Smooth muscle cell (in vitro differentiated cells): ENCODE measurements around the gene TRAF7. TPM values are rescaled to one million over a fixed set of nuclear protein-coding genes. Genes with fewer than 3 reads are reported as not detected.
"Not testable (repeated sequence)": the region's sequence is repeated elsewhere in the genome, so short reads cannot be mapped to it uniquely, and the experiment has no call there.

Experiments
- DNase-seq: peaks from one replicate; lab custom pipeline; 2025; ENCODE audit not compliant: unreplicated experiment; lab: John Stamatoyannopoulos, UW
- H2AFZ ChIP-seq: fragments of 200-600 bp; sonication (generic); 2 replicates; pipeline ENCODE4 v1.6.0; 2016; ENCODE audit warnings: antibody characterized with exemption, low read depth, mild to moderate bottlenecking
- H3F3A ChIP-seq: fragments of 200-600 bp; sonication (generic); 2 replicates; pipeline ENCODE4 v1.6.0; 2017; ENCODE audit warnings: antibody characterized with exemption, low read depth
- H3K27ac ChIP-seq: fragments of 200-600 bp; sonication (generic); 2 replicates; pipeline ENCODE4 v1.5.1; 2016; ENCODE audit warnings: low read depth, mild to moderate bottlenecking
- H3K27me3 ChIP-seq: fragments of 200-600 bp; sonication (generic); 2 replicates; pipeline ENCODE4 v1.6.1; 2016; ENCODE audit warnings: low read depth, mild to moderate bottlenecking
- H3K36me3 ChIP-seq: fragments of 200-600 bp; sonication (generic); 2 replicates; pipeline ENCODE4 v1.5.1; 2016; ENCODE audit warnings: low read depth
- H3K4me1 ChIP-seq: fragments of 200-600 bp; sonication (generic); 2 replicates; pipeline ENCODE4 v1.5.1; 2016; ENCODE audit warnings: low read depth
- H3K4me2 ChIP-seq: fragments of 200-600 bp; sonication (generic); 2 replicates; pipeline ENCODE4 v1.6.0; 2016; ENCODE audit warnings: mild to moderate bottlenecking
- H3K4me3 ChIP-seq: fragments of 200-600 bp; sonication (generic); 2 replicates; pipeline ENCODE4 v1.5.1; 2016; ENCODE audit warnings: mild to moderate bottlenecking
- H3K79me2 ChIP-seq: fragments of 200-600 bp; sonication (generic); 2 replicates; pipeline ENCODE4 v1.6.0; 2016; ENCODE audit warnings: low read depth, mild to moderate bottlenecking
- H3K9ac ChIP-seq: fragments of 200-600 bp; sonication (generic); 2 replicates; pipeline ENCODE4 v1.6.0; 2016; ENCODE audit warnings: low read depth
- H3K9me3 ChIP-seq: fragments of 200-600 bp; sonication (generic); replicated peaks from 2 replicates; pipeline ENCODE4 v1.5.1; 2016; ENCODE audit warnings: low read depth
- H4K20me1 ChIP-seq: fragments of 200-600 bp; sonication (generic); 2 replicates; pipeline ENCODE4 v1.6.0; 2016; ENCODE audit warnings: low read depth
- WGBS: methylation state at CpG from one replicate; pipeline ENCODE4 v1.1.7; 2016; ENCODE audit warnings: low lambda C conversion rate; 5-methylcytosine and 5-hydroxymethylcytosine counted together
- polyA plus RNA-seq: library from polyadenylated mRNA; unstranded; fragments of >200 nt; fragmentation: Nextera tagmentation; extraction: Ambion mirVana; gene quantifications from 2 replicates; pipeline ENCODE4 v1.2.1, GENCODE V29; 2016
- total RNA-seq: library from RNA; depleted of rRNA; stranded (reverse); fragments of >200 nt; gene quantifications from 2 replicates; pipeline ENCODE4 v1.2.3, GENCODE V29; 2014

TRAF7 gene
- total and polyA plus RNA-seq, 2 experiments from 2014 or later: 27.5 to 52.6 TPM

DNA sequence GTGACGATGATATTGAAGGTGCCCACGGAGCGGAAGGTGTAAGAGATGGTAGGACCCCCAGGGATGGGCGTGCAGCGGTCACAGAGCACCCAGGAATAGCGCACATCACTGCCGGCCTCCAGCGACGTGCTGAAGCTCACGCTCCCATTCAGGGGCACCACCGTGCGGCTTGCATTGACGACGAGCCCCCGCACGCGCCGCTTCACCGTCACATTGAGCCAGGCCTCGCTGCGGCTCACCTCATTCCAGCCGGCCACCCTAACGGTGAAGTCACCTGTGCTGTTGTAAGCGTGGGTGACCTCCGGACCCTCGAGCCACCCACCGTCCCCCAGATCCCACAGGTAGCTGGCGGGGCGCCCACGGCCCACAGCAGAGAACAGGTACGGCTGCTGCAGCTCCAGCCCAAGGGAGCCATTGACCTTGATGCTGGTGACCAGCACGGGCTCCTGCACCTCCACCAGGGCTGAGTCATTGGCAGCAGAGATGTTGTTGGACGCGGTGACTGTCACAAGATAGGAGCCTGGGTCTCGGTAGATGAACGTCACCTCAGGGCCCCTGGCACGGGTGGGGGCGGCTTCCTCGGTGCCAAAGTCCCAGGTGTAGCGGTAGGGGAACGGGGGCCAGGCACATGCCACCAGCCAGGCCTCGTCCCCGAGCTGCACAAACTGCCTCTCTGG lies 45.1 kb upstream of the TRAF7 start:
- not testable (repeated sequence) for H3K9me3 ChIP-seq, H3K4me3 ChIP-seq, DNase-seq, H3F3A ChIP-seq, H4K20me1 ChIP-seq, H3K27me3 ChIP-seq, H3K36me3 ChIP-seq, H2AFZ ChIP-seq, H3K79me2 ChIP-seq, H3K27ac ChIP-seq, H3K4me1 ChIP-seq, H3K9ac ChIP-seq, H3K4me2 ChIP-seq
- over 99% methylated on average over 38 of the region's 43 CpGs for WGBS

DNA sequence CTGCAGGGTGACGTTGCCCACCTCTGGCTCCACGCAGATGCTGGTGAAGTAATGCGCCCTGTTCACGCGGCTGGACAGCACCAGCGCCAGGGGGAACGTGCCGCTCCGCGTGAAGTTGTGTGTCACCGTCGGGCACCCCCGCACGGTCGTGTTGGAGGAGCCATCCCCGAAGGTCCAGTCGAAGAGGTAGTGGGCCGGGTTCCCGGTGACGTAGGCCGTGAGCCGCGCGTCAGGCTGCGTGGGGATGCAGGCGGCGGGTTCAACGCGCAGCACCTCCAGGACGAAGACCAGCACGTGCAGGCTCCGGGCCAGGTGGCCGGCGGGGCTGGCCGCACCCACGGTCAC lies 44.6 kb upstream of the TRAF7 start:
- not testable (repeated sequence) for H2AFZ ChIP-seq, H3F3A ChIP-seq, H3K36me3 ChIP-seq, H3K4me3 ChIP-seq, H3K9ac ChIP-seq, H3K4me1 ChIP-seq, DNase-seq, H4K20me1 ChIP-seq, H3K27me3 ChIP-seq, H3K27ac ChIP-seq, H3K9me3 ChIP-seq, H3K4me2 ChIP-seq, H3K79me2 ChIP-seq
- 98% methylated on average over 24 of the region's 36 CpGs for WGBS

DNA sequence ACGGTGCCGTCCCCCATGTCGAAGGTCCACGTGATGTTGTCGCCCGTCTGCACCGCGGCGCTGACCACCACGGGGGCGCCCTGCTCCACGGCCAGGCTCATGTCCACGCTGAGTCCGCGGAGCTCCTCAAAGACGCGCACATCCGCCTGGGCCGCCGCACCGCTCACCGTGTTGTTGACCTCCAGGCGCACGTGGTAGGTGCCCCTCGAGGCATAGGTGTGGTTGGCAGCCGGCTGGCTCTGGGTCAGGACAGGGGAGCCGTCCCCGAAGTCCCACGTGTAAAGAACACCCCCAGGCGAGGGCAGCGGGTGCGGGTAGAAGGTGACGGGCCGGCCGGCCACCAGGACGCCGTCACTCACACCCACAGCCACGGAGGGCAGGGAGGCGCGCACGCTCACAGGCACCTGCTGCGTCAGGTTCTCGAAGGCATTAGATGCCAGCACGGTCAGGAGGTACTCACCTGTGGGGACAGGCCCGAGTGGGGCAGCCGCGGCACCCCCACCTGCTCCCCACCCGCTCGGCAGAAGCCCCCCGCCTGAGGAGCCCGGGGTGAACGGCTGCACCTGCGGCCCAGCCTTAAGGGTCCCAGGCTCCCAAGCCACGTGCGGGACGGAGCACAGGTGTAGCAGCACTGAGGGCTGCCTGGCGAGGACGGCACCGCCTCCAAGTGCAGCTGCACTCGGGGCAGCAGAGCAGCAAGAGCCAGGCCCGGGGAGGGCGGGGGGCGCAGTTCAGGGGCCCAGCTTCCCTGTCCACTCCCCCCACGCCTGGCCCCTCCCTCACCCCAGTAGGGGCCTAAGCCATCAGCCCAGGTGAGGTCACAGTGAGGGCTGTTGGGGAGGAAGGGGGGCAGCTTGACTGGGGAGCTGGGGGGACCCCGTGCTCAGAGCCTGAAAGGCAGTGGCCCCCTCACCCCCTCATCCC lies 43.9 kb upstream of the TRAF7 start:
- not testable (repeated sequence) for H3F3A ChIP-seq, H2AFZ ChIP-seq, H3K9ac ChIP-seq, DNase-seq, H3K4me2 ChIP-seq, H3K27ac ChIP-seq, H3K79me2 ChIP-seq, H3K4me1 ChIP-seq, H3K4me3 ChIP-seq, H3K27me3 ChIP-seq, H3K36me3 ChIP-seq, H3K9me3 ChIP-seq
- H4K20me1 ChIP-seq: peaks cover 14% of the 10 kb centered on the region
- 97% methylated on average over 43 of the region's 65 CpGs for WGBS

DNA sequence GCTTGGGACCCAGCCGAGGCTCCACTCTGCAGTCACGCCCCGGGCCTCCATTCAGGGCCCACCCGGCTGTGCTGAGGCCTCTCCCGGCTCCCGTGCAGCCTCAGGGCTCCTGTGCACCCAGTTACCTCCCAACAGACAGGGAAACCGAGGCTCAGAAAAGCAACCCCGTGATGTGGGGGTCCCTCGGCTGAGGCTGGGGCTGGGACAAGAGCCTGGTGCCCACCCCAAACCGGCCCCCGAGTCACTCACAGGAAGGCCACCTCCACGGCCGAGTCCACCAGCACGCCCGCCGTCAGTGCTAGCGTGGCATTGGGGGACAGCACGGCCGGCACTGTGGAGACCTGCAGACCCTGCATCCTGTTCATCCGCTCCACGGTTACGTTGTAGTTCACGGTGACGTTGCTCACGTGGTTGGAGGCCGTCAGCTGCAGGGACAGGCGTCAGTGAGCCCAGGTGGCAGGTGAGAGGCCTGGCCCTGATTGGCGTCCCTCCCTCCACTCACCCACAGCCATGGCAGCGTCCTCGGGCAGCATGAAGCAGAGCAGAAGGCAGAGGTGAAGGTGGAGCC lies 43.0 kb upstream of the TRAF7 start:
- peaks cover 14% of the 10 kb centered on the region for H4K20me1 ChIP-seq
- not testable (repeated sequence) for H3K36me3 ChIP-seq

DNA sequence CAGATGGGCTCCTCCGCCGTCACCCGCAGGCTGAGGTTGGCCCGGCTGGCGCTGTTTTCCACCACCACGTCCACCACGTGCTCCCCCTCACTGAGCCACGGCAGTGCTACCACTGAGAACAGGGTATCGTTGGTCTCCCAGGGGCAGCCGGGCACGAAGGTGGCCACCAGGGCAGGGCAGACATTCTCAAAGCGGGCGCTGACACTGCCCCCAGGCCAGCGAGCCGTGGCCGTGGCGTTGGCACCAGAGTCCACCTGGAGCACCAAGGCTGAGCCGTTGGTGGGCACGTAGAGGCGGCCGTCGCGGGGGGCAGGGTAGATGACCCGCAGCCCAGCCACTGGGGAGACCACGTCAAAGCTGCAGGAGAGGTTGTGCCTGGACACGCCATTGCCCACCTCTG lies 41.4 kb upstream of the TRAF7 start:
- not testable (repeated sequence) for H3F3A ChIP-seq, H2AFZ ChIP-seq, H3K4me1 ChIP-seq, DNase-seq, H3K27me3 ChIP-seq, H3K27ac ChIP-seq, H3K4me2 ChIP-seq, H3K9ac ChIP-seq, H3K36me3 ChIP-seq, H3K4me3 ChIP-seq, H3K9me3 ChIP-seq
- WGBS: 98% methylated on average over 26 of the region's 26 CpGs
- H3K79me2 ChIP-seq: peaks cover 14% of the 10 kb centered on the region
- peaks cover 14% of the 10 kb centered on the region for H4K20me1 ChIP-seq

More for the DNA sequence above, 43.0 kb upstream of the TRAF7 start:
- H3K9me3 ChIP-seq, H3F3A ChIP-seq, H3K27ac ChIP-seq, H3K4me1 ChIP-seq, H2AFZ ChIP-seq, H3K27me3 ChIP-seq, H3K79me2 ChIP-seq, DNase-seq, H3K4me3 ChIP-seq, H3K9ac ChIP-seq, H3K4me2 ChIP-seq: not testable (repeated sequence)
- WGBS: 97% methylated on average over 30 of the region's 30 CpGs

DNA sequence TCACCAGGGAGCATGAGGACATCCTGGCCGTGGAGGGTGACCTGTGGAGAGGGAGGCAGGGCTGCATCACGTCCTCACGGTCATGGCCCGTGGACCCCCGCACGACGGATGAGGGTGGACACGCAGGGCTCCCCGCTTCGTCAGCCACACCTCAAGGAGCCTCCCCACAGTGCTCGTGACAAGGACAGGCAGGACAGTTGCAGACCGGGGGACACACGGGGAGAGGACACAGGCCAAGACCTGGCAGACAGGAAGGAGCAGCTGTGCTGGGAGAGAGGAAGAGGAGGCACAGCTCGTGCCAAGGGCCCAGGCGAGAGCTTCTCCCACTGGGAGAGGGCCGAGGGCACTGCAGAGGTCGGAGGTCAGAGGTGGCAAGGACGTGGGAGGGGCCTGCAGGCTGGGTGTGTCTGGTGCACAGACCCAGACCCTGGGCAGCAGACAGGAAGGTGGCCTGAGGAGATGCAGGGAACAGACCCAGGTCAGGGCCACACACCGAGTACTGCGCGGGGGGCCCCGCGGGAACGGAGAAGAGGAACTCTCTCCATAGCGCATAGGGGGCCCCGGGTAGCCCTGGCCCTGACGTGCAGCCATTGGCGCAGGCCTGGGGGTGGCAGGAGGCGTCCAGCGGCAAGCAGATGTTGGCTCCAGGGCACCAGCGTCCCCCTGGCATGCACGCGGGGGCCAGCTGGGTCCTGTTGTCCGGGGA lies 40.5 kb upstream of the TRAF7 start:
- not testable (repeated sequence) for H3F3A ChIP-seq, H3K4me1 ChIP-seq, H3K9ac ChIP-seq, H3K9me3 ChIP-seq, H3K36me3 ChIP-seq, H3K4me3 ChIP-seq, H3K4me2 ChIP-seq, H3K27me3 ChIP-seq, H2AFZ ChIP-seq, DNase-seq, H3K27ac ChIP-seq
- WGBS: 96% methylated on average over 24 of the region's 34 CpGs
- Histone ChIP-seq H4K20me1 (peaks cover 14% of the 10 kb centered on the region), H3K79me2 (peaks cover 17% of the 10 kb centered on the region)
